HG02870 (cell line): Measurements from ENCODE around the gene CCDC89.

Source experiments
- ATAC-seq: cut with Tn5 transposase; IDR thresholded peaks from one replicate; pipeline ENCODE4 v1.9.1; 2021; ENCODE audit warnings: mild to moderate bottlenecking, moderate library complexity; ENCODE audit not compliant: unreplicated experiment

CCDC89 gene

DNA sequence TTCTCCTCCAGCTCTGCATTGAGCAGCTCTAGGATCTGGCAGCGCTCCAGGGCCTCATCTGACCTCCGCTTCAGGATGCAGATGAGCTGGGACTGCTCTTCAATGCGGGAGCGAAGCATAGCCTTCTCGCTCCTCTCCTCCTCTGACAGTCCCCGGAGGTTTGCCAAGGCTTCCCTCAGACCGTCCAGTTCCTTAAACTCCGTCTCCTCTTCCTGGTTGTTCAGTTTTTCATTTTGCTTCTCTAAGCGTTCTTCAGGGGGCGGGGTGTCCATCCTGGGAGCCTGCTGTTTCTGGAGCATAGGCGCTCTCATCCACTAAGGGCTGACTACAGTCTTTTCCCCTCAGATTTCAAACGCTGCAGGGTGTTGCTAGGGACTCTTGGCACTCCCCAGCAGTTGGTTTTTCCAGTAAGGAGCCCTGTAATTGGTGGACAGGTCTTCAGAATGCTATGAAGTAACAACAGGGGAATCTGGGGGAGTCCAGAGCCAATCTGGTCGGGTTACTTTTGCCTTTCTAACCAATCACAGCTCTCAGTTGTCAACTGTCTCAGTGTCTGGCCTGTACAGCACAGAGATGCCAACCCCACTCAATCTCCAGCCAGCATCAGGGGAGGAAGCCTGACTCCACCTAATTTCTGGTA is at the start of gene CCDC89:
CCDC89 (minus strand) TSS at position 376 of the 640 bp plus-strand sequence; CDS start at position 311, 65 bp downstream.
- no peak for ATAC-seq

DNA sequence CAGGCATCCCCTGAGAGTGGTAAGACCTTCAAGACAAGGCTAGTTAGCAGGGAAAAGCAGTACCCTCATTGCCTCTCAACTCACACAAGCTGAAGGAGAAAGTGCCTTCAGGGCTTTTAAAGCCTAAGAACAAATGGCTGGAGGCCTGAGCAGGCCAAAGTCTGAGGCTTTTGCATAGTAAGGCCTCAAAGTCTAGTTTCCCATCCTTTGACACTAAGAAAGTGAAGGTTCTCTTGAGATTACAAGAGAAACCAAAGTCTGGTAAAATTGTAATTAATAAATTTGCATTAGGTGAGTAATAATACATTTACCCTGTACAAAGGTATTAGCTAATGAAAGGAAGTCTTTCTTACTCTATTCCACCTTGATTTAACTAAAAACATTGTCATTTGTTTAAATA is 47.0 kb upstream of the CCDC89 start:
- ATAC-seq, result no peak

DNA sequence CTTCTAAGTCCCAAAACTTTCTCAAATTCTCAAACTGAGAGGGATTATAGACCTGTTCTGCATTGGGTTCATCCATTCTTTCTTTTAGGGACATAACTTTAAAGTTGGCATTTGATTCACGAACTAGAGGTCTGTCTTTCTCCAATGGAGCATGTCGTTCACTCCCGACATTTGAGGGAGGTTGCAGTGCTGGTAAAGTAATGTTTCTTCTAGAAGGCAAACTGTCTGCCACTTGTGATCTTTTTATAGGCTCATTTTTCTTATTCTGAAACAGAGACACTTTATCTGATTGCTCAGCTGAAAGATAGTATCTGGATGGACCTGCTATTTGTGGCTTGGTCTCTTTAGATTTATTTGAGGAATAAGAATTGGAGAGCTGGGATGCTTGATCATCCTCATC is 40.4 kb upstream of the CCDC89 start:
- ATAC-seq, result no peak

DNA sequence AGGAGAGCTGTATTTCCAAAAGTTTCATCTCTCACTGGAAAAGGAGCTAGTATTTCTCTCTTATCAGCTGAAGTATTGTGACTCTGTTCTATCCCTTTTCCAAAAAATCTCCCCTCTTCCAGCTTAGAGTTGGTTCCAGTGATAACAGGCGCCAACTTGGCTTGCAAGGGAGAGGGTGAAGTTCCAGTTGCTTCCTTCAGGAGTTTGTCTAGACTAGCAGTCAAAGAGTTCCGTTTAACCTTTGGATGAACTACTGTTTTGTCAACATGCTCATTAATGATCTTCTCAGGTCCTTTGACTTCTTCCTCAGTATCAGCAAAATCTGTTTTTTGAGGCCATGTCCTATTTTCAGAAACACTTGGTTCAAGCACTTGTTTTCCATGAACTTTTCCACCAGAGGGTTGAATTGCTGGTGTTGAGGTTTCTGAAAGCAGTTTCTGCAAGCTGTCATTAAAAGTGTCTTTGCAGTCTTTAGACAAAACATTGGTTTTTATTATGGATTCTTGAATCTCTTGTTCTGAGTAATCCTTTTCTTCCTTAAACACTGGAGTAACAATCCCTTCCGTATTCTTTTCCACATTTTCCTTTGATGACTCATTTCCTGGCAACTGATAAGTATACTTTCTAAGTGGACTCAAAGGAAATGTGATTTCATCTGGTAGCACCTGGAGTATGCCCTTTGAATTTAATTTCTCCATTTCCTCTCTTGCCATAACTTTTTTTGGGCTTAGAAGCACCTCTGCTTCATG is 39.7 kb upstream of the CCDC89 start:
- no peak for ATAC-seq

DNA sequence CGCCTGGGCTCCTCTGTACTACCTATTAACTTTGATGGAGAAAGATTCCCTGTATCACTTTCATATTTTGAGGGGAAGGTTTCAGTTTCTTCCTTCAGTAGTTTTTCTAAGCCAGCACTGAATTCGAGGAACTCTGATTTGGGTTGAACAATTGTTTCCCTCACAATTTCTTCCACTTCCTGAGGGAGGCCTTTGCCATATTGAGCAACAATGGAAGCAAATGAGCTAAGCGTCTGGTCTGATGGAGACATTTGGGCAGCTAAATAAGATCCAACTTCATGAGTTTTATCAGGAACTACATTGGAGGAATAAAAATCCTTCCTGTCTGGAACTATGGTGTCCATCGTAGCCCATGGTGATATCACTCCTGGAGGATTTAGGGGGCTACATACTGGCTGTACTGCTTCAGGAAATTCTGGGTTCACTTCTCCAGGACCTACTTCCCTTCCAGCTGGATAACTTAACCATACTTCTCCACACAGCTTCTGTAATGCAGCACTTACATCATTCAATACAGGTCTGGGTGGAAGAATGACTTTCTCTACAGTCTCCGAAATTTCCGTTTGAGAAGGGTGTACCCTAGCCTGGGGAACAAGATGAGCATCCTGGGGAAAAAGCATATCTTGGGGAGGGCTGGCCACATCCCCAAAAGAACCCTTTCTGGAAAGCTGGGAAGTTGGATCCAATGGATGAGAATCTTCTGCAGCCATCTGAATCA is 38.9 kb upstream of the CCDC89 start:
- no peak for ATAC-seq

DNA sequence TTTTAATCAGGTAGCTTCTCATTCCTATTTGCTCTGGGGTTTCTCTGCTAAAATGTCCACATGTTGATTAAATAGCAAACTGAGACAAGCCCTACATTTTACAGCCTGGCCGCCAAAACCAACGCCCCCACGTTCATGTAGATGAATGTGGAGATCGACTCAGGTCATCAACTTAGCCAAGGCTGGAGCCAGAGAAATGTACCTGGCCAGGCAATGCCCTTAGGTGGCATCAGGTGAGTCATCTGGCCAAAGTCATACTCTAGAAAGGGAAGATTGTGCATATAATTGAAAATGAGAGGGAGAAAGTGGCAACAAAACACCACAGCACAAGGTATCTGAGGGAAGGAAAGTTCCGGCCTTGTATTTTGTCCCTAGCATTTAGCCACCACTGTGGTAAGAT is 37.1 kb upstream of the CCDC89 start:
- ATAC-seq, result no peak

DNA sequence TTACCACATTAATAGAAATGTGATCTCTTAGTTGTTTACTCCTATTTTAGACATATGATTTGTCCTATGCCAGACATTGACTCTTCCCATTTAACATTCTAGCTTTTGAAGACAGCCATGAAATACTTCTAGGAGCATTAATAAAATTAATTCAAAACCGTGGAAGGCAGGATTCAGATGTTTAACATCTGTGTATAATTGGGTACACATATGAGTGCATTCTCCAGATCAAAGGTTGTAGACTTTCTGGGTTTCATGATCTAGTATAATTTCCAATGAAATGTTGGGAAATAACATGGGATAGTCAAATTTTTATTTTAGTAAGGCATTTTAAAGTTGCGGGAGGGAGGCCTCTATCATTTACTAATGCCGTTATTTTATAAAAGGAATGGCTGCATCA is 35.2 kb upstream of the CCDC89 start:
- ATAC-seq, result no peak

DNA sequence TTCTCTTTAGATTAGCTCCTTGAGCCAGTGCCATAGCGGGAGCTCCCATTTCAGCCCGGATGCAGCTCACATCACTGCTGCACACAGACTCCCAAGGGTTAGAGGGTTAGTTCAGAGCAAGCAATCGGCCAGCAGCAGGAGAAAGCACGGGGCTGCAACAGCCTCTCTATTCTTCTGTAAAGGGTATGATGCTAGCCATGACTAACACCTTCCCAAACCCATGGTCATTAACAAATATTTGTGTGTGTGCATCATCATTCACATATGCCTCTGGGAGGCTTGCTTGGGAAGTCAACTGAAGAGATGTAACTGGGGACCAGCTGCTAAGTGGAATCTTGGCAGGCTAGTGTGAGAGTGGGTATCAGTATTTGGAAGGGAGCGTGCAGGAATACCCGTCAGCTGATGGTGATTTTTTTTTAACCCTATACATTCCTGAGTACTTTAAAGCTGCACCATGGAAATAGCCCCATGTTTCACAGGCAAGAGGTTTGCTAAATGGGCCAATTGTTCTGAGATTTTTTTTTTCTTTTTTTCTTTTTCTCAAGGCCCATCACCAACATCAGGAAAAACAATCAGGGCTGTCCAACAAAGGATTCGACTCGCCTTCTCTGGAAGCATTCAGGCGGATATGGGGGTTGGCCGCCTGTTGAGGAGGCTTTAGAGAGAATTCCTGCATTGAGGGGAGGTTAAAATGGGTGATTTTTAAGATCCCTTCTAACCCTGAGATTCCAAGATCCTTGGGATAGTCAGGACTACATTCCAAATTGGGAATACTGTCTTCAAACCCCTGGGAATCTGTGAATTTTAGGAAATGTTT is 33.2 kb upstream of the CCDC89 start:
- ATAC-seq, result no peak

DNA sequence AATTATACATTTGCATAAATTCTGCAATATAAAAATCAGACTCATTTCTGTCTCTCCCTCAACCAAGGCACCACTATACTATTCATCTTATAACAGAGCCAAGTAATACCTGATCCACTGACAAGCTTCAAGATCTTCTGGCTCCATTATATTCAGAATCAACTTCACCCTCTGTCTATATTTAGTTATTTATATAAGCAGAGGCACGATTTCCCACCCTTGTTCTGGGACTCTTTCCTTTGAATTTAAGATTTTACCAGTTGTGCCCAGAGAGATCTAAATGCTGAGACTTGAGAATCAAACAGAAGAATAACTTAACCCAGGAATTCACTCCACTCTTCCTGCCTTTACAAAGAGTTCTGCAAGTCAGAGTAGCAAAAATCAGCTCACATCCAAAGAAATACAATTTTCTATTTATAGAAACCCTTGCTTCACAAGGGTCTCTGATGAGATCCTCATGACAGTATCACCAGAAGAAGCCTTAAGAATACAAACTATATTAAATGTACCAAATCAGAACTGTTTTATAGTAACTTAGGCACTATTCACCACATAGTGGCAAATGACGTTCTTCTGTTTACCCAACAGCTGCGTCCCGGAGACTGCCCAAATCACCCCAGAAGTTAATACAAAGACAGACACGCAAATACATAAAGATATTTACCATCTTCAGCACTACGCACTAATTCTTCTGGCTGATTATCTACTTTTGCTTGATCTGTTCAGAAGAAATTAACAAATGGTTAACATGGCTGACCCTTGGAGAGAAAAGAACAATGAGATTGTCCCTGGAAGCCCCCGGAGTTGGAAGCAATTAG is 32.3 kb upstream of the CCDC89 start:
- ATAC-seq, result no peak

DNA sequence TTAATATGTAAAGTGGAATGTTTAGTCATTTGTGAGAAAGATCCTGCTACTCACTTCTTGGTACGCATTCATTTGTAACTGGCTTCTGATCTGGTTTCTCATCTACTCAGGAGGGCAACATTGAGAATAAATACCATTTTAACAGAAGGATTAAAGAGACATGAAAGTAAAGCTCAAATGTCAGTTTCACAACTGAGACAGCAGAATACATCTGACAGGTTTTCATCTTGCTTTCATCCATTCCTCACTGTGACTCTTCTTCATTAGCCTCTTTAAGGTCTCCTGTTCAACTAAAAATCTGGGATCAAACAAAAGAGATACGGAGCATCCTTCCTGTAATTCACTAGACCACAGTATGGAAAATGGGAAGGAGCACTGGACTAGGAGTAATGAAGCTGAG is 31.4 kb upstream of the CCDC89 start:
- ATAC-seq, result no peak

DNA sequence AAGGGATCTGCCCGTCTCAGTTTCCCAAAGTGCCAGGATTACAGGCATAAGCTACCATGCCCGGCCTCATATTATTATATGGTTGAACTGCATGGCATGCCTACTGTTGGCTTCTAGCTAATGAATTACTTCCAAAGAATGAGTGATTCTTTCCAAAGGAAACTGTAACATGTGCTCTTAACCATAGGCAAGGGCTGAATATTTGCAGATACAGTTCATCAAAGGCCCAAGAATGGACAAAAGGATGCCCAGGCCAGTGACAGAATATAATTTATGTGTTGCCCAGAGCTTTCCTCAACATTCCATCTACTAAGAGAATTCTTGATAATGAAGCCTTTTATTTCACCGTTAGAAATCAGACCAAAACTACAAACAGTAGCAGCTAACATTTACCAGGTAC is 27.0 kb upstream of the CCDC89 start:
- no peak for ATAC-seq

DNA sequence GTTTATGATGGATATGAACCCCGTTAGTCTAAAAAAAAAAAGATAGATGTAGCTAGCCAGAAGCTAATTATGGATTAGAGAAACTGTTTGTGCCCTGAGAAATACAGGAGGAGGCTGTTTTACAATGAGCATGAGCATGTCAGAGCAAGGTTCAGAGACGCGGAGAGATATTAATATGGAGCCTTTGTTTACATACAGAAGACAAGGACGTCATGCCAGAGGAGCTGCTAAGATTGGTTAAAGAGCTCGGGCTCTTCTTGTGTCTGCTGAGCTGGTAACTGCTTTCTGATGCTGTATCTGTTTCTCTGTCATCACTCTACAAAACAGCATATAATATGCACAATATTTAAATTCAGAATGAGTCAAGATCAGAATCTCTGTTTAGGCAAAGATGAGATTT is 24.9 kb upstream of the CCDC89 start:
- ATAC-seq, result no peak

DNA sequence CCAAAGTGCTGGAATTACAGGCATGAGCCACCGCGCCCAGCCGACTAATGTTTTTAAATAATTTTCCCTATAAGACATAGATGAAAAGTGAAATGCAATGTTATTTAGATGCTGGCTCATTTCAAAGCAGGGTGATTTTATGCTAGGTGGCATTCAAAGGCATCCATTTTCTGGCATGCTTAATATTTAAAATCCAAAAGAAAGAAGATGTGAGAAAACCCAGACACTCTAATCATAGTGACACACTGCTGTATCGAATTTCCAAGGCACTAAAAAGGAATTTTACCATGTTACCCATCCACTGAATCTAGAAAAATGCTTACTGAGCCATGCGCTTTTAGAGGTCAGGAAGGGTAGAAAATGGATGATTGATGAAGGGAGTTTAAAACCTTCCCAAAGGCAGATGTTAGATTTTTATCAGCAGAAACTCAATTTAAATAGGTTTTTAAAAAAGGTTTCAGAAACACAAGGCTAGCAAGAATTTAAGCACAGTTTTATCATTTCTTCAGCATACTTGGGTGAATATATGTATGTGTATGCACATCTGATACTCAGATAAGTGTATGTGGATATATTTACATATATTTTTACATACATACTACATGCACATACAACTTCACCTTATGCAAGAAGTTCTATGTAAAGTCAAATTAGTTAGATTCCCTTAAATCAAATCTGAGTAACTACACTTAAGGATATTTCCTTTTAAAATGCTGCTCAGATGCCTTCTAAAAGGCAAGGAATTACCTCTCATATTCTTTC is 24.1 kb upstream of the CCDC89 start:
- no peak for ATAC-seq

DNA sequence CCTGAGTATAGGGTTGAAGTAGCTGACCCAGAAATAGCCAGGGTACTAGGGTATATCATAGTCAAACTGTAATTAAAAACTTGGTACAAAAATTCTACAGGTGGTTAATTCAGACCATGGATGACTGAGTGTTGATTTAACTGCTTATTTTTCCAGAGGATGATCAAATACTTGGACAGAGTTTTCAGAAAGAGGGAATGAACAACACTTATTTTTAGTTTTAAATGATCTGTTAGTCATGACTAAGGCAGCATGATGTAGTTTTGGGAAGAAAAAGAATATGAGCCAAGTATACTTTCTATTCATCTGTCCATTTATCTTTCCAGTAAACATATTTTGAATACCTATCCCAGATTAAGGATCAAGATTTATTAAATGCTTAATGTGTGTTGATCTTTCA is 19.8 kb upstream of the CCDC89 start:
- no peak for ATAC-seq

DNA sequence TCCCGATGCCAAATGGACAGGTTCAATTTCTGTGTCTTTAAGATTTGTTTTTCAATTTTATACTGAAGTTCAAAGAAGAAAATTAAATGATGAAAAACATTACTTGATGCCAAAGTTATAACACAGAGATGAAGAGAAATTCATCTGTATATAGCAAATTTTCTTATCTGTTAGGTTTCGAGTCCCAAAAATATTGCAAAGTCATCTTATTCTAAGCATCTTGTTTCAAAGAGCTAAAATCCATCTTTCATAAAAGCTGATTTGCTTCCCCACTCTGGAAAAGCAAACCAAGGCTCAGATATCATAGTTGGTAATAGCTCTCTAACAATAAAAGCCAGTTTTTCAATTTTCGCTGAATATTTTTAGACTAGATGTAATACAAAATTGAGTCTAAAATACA is 19.0 kb upstream of the CCDC89 start:
- no peak for ATAC-seq

DNA sequence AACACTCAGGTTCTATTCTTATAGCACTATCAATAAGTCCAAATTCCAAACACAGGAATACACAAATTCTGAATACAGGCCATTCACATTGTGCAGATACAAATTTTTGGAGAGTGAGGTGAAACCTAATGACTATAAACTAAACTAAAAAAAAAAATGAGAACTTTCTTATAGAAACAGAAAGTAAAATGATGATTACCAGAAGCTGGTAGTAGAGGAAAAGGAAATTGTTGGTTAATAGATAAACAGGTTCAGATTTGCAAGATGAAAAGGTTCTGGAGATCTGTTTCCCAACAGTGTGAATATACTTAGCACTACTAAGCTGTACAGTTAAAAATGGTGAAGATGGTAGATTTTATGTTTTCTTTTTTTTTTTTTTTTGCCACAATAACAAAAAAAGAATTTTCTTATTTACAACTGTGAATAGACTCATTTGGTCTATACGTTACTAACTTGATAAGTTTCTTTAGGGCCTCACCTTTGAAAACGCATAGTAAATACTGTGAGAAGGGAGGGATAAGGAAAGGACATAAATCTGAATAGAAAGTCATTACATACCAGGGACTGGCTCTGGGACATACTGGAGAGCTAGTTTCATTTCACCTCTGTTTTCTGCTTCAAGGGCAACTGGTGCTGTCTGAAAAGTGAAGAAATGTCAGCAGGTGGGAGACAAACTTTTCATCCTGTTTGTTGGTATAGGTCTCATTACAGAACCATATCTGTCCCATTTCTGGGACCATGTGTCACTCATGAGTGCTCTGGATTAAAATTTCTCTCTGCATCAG is 14.2 kb upstream of the CCDC89 start:
- ATAC-seq, result peak; percentile 86

DNA sequence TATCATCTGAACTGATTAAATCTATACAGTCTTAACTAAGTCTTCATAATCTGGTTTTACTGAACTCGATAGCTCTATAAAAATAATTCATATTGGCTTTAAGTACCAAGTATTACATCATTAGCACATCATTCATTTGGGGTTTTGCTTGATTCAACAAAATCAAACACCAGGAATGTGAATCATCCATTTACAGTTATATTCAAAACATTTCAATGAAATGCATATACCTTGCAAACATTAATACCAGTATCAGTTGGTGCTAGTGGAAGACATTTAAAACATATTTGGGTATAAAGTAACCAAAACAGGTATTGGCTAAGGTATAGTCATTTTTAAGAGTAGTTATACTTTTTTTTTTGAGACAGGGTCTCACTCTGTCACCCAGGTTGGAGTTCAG is 12.2 kb upstream of the CCDC89 start:
- ATAC-seq, result no peak

DNA sequence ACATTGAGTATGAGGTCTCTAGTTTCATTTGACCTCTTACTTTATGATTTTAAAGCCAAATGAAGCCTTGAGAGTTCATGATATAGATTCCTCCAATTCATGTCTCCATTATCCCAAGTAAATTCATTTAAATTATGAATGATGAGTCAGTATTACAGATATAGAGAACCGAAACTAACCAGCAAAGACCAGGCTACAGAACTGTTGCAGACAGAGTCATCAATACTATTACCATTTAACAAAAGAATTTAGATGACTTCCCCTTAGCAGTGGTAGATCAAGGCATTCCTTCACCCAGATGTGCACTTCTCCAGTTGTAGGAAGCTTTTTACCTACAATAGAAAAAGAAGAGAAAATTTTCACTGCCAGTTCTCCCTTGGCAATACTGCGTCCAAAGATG is 11.8 kb upstream of the CCDC89 start:
- no peak for ATAC-seq

DNA sequence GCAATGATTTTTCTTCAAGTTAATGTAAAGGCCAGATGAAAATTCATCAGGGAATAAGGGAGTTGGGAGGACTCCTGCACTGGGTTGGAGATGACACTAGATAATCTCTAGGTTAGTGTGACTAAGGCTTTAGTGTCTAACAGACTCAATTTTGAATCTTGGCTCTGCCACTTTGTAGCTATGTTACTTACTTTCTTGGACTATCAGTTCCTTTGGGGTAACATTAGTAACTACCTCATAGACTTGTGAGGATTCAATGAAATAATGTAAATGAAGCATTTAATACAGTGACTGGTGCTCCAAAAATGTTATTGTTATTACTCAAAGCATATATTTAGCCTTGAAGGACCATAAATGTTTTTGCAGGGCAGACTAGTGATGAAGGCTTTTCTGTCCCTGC is 9.6 kb upstream of the CCDC89 start:
- no peak for ATAC-seq
